GM19467 (cell line): ENCODE results near the gene CEACAM7.

Source experiments
- ATAC-seq: cut with Tn5 transposase; IDR thresholded peaks from one replicate; pipeline ENCODE4 v1.9.1; 2021; ENCODE audit warnings: mild to moderate bottlenecking, moderate library complexity; ENCODE audit not compliant: unreplicated experiment

Gene CEACAM7

DNA sequence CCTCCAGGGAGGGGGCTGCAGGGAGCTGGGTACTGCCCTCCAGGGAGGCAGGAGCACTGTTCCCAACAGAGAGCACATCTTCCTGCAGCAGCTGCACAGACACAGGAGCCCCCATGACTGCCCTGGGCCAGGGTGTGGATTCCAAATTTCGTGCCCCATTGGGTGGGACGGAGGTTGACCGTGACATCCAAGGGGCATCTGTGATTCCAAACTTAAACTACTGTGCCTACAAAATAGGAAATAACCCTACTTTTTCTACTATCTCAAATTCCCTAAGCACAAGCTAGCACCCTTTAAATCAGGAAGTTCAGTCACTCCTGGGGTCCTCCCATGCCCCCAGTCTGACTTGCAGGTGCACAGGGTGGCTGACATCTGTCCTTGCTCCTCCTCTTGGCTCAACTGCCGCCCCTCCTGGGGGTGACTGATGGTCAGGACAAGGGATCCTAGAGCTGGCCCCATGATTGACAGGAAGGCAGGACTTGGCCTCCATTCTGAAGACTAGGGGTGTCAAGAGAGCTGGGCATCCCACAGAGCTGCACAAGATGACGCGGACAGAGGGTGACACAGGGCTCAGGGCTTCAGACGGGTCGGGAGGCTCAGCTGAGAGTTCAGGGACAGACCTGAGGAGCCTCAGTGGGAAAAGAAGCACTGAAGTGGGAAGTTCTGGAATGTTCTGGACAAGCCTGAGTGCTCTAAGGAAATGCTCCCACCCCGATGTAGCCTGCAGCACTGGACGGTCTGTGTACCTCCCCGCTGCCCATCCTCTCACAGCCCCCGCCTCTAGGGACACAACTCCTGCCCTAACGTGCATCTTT lies 12.5 kb upstream of the CEACAM7 start:
- no peak for ATAC-seq

DNA sequence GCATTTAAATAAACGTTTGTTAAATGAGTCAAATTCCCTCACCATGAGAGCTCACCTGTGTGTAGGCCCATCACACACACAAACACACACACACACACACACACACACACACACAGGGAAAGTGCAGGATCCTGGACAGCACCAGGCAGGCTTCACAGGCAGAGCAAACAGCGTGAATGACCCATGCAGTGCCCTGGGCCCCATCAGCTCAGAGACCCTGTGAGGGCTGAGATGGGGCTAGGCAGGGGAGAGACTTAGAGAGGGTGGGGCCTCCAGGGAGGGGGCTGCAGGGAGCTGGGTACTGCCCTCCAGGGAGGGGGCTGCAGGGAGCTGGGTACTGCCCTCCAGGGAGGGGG lies 11.9 kb upstream of the CEACAM7 start:
- ATAC-seq, result no peak

DNA sequence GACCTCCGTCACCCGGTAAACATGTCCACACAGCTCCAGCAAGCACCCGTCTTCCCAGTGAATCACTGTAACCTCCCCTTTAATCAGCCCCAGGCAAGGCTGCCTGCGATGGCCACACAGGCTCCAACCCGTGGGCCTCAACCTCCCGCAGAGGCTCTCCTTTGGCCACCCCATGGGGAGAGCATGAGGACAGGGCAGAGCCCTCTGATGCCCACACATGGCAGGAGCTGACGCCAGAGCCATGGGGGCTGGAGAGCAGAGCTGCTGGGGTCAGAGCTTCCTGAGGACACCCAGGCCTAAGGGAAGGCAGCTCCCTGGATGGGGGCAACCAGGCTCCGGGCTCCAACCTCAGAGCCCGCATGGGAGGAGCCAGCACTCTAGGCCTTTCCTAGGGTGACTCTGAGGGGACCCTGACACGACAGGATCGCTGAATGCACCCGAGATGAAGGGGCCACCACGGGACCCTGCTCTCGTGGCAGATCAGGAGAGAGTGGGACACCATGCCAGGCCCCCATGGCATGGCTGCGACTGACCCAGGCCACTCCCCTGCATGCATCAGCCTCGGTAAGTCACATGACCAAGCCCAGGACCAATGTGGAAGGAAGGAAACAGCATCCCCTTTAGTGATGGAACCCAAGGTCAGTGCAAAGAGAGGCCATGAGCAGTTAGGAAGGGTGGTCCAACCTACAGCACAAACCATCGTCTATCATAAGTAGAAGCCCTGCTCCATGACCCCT lies 11.3 kb upstream of the CEACAM7 start:
- no peak for ATAC-seq

DNA sequence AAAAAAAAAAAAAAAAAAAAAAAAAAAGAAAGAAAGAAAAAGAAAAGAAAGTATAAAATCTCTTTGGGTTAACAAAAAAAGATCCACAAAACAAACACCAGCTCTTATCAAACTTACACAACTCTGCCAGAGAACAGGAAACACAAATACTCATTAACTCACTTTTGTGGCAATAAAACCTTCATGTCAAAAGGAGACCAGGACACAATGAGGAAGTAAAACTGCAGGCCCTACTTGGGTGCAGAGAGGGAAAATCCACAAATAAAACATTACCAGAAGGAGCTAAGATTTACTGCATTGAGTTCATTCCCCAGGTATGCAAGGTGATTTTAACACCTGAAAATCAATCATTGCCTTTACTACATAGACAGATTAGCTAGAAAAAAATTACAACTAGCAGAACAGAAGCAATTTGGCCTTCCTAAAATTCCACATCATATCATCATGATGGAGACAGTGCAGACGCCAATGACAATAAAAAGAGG lies 10.7 kb upstream of the CEACAM7 start:
- ATAC-seq, result no peak

DNA sequence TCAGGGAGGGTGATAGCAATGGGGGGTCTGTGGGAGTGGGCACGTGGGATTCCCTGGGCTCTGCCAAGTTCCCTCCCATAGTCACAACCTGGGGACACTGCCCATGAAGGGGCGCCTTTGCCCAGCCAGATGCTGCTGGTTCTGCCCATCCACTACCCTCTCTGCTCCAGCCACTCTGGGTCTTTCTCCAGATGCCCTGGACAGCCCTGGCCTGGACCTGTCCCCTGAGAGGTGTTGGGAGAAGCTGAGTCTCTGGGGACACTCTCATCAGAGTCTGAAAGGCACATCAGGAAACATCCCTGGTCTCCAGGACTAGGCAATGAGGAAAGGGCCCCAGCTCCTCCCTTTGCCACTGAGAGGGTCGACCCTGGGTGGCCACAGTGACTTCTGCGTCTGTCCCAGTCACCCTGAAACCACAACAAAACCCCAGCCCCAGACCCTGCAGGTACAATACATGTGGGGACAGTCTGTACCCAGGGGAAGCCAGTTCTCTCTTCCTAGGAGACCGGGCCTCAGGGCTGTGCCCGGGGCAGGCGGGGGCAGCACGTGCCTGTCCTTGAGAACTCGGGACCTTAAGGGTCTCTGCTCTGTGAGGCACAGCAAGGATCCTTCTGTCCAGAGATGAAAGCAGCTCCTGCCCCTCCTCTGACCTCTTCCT lies 9.3 kb upstream of the CEACAM7 start:
- no peak for ATAC-seq

DNA sequence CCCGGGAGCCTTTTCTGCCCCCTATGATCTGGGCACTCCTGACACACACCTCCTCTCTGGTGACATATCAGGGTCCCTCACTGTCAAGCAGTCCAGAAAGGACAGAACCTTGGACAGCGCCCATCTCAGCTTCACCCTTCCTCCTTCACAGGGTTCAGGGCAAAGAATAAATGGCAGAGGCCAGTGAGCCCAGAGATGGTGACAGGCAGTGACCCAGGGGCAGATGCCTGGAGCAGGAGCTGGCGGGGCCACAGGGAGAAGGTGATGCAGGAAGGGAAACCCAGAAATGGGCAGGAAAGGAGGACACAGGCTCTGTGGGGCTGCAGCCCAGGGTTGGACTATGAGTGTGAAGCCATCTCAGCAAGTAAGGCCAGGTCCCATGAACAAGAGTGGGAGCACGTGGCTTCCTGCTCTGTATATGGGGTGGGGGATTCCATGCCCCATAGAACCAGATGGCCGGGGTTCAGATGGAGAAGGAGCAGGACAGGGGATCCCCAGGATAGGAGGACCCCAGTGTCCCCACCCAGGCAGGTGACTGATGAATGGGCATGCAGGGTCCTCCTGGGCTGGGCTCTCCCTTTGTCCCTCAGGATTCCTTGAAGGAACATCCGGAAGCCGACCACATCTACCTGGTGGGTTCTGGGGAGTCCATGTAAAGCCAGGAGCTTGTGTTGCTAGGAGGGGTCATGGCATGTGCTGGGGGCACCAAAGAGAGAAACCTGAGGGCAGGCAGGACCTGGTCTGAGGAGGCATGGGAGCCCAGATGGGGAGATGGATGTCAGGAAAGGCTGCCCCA lies 8.5 kb upstream of the CEACAM7 start:
- no peak for ATAC-seq

DNA sequence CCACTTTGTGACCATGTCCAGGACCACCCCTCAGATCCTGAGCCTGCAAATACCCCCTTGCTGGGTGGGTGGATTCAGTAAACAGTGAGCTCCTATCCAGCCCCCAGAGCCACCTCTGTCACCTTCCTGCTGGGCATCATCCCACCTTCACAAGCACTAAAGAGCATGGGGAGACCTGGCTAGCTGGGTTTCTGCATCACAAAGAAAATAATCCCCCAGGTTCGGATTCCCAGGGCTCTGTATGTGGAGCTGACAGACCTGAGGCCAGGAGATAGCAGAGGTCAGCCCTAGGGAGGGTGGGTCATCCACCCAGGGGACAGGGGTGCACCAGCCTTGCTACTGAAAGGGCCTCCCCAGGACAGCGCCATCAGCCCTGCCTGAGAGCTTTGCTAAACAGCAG lies 7.7 kb upstream of the CEACAM7 start:
- ATAC-seq, result no peak

DNA sequence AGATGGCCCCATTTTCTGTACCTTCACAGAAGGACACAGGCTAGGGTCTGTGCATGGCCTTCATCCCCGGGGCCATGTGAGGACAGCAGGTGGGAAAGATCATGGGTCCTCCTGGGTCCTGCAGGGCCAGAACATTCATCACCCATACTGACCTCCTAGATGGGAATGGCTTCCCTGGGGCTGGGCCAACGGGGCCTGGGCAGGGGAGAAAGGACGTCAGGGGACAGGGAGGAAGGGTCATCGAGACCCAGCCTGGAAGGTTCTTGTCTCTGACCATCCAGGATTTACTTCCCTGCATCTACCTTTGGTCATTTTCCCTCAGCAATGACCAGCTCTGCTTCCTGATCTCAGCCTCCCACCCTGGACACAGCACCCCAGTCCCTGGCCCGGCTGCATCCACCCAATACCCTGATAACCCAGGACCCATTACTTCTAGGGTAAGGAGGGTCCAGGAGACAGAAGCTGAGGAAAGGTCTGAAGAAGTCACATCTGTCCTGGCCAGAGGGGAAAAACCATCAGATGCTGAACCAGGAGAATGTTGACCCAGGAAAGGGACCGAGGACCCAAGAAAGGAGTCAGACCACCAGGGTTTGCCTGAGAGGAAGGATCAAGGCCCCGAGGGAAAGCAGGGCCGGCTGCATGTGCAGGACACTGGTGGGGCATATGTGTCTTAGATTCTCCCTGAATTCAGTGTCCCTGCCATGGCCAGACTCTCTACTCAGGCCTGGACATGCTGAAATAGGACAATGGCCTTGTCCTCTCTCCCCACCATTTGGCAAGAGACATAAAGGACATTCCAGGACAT lies 7.0 kb upstream of the CEACAM7 start:
- no peak for ATAC-seq

DNA sequence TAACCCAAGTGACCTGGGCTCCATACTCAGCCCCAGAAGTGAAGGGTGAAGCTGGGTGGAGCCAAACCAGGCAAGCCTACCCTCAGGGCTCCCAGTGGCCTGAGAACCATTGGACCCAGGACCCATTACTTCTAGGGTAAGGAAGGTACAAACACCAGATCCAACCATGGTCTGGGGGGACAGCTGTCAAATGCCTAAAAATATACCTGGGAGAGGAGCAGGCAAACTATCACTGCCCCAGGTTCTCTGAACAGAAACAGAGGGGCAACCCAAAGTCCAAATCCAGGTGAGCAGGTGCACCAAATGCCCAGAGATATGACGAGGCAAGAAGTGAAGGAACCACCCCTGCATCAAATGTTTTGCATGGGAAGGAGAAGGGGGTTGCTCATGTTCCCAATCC lies 6.1 kb upstream of the CEACAM7 start:
- no peak for ATAC-seq

DNA sequence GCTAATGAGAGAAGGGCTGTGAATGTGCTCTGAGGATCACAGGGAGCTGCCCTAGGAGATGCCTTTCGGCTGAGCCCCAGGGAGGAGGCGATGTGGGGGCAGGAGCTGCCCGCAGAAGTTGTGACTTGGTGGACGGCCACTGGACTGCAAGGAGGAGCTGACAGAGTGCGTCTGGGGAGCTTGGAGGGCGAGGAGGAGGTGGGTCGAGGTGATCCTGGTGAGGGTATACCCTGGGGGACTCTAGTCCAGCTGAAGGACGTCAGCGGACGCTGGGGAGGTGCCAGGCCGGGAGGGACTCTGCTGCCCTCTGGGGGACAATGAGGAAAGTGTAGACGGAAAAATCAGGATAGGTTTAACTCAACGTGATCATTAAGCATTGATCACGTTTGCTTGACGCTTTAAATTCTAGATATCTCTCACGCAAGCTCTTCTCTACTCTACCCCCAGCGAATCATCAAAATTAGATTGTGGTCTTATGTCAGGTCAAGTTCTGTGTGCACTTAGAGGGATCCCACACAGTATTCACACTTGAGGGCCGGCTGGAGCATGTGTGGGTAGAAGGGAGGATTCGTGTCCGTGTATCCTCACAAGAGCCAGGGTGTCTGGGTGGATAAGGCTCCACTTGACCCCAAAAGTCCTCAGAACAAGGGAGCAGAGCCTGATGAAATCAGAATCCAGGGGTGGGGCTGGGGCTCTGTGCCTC lies 3.3 kb upstream of the CEACAM7 start:
- ATAC-seq, result no peak

- ATAC-seq, result no peak
These were observed 2.7 kb upstream of the CEACAM7 start for GRCh38 chr19:41690801-41691065.

DNA sequence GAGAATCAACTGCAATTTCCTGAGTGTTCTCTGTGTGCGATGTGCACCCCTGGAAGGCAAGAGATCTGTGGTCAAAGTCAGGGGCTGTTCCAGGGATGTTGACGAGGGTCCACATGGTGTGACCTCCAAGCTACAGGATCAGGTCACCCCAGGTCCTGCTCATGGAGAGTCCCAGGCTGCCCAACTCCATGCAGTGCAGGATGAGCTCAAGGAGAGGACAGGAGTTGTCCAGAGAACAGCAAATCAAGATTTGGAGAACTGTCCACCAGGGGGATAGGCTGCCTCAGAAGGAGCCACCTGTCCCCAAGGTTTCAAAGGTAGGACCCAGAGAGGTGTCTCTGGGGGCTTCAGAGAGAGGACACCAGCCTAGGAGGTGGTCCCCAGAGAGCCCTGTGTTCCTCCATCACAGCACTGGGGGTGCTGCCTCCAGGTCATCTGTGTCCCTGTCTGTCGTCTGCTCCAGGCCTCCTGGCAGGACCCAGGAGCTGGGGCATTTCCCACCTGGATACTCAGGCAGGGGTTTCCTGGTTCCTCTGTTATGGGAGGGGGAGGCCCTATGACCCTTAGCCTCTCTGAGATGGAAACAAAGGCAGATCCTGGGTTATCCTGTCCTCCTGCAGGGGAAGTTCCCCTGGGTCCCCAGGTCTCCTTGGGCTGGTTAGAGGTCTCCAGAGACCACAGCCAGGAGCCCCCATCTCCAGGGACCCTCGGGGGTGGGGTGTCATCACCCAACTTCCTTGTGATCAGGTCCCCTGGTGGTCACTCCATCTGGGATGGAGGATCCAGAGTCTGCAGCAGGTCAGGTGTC lies 2.1 kb upstream of the CEACAM7 start:
- no peak for ATAC-seq

GRCh38 chr19:41688687-41689086 lies 617 bp upstream of the CEACAM7 start:
- ATAC-seq, result no peak

- ATAC-seq, result no peak
These were observed 651 bp downstream of the CEACAM7 start for GRCh38 chr19:41687419-41687818.

GRCh38 chr19:41682437-41682836 lies 5.6 kb downstream of the CEACAM7 start:
- ATAC-seq, result no peak

- ATAC-seq, result no peak
These were observed 16.6 kb downstream of the CEACAM7 start for GRCh38 chr19:41671486-41671885.

- ATAC-seq, result no peak
These were observed 17.3 kb downstream of the CEACAM7 start for GRCh38 chr19:41670755-41671154.

DNA sequence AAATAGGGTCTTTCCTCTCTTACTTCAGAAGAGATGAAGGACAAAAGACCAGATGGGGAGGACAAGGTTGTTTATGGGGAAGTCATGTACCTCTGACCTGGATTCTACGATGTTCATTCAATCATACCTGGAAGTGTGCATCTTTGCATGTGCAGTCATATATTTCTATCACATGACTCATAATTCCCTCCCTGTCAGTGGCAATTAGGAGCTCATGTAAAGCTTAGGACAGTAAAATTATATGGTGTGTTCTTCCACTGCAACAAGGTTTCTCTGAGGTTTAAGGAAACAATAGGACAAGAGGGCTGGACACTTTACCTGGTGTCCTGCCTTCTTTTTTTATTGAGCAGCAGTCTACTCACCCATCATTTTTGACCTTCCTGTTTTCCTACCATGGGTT lies 19.8 kb downstream of the CEACAM7 start:
- ATAC-seq, result no peak

GRCh38 chr19:41666075-41666474 lies 22.0 kb downstream of the CEACAM7 start:
- no peak for ATAC-seq
